Endothelial cell of umbilical vein (primary cell): ENCODE data around the gene THBD.

Experiments used
- EZH2 ChIP-seq: IDR thresholded peaks from 2 replicates; pipeline ENCODE4 v1.6.1; 2012; ENCODE audit warnings: borderline replicate concordance, low read depth, mild to moderate bottlenecking, moderate library complexity, low read length, inconsistent platforms; ENCODE audit not compliant: severe bottlenecking
- FOS ChIP-seq: IDR thresholded peaks from 2 replicates; pipeline ENCODE4 v1.6.1; 2011; ENCODE audit warnings: mild to moderate bottlenecking, low read length, moderate library complexity, borderline replicate concordance; ENCODE audit not compliant: insufficient read depth
- GATA2 ChIP-seq: IDR thresholded peaks from 2 replicates; pipeline ENCODE4 v1.7.0; 2011; ENCODE audit warnings: low read depth, mild to moderate bottlenecking, moderate library complexity, mixed read lengths, low read length; ENCODE audit not compliant: insufficient read length, insufficient read depth
- JUN ChIP-seq: IDR thresholded peaks from 2 replicates; pipeline ENCODE4 v1.6.1; 2011; ENCODE audit warnings: borderline replicate concordance, low read depth; ENCODE audit not compliant: insufficient read length, insufficient read depth
- MYC ChIP-seq: IDR thresholded peaks from one replicate; pipeline ENCODE4 v1.6.1; 2011; ENCODE audit warnings: mild to moderate bottlenecking, low read depth, low read length
- POLR2A ChIP-seq: IDR thresholded peaks from 2 replicates; pipeline ENCODE4 v1.6.1; 2012; ENCODE audit warnings: low read depth, mild to moderate bottlenecking, control low read depth, low read length
- POLR2AphosphoS5 ChIP-seq: IDR thresholded peaks from 2 replicates; pipeline ENCODE4 v1.6.1; 2012; ENCODE audit warnings: low read depth, mild to moderate bottlenecking, control low read depth, low read length, moderate library complexity; ENCODE audit not compliant: insufficient read depth
- TF ChIP-seq, protein P1 (sequence below), 2 donors: IDR thresholded peaks; 1 replicate in 1 of 2; 2 replicates in 1 of 2; pipeline ENCODE4 v1.5.1; 2011; ENCODE audit warnings: low read length in 2 of 2, mild to moderate bottlenecking in 2 of 2, moderate library complexity in 2 of 2, control low read depth in 1 of 2, inconsistent platforms in 1 of 2, low read depth in 1 of 2; ENCODE audit not compliant: insufficient read depth in 1 of 2; ENCODE audit errors: extremely low read depth in 1 of 2
- TF ChIP-seq, protein P2 (sequence below): IDR thresholded peaks from 2 replicates; pipeline ENCODE4 v1.6.1; 2011; ENCODE audit not compliant: insufficient read depth, insufficient read length

DNA sequence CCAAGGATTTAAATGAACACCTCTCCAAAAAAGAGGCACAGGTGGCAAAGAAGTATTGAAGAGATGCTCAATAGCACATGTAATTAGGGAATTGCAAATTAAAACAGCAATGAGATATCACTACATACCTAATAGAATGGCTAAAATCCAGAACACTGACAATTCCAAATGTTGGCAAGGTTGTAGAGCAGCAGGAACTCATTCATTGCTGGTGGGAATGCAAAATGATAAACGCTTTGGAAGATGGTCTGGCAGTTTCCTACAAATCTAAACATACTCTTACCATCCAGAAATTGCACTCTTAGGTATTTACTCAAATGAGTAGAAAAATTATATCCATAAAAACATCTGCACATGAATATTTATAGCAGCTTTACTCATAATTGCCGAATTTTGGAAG lies 19.6 kb upstream of the THBD start:
- TF ChIP-seq POLR2A (no peak), EZH2 (no peak), POLR2AphosphoS5 (no peak), MYC (no peak), JUN (no peak), FOS (no peak), GATA2 (no peak)
- TF ChIP-seq, protein P1, sequence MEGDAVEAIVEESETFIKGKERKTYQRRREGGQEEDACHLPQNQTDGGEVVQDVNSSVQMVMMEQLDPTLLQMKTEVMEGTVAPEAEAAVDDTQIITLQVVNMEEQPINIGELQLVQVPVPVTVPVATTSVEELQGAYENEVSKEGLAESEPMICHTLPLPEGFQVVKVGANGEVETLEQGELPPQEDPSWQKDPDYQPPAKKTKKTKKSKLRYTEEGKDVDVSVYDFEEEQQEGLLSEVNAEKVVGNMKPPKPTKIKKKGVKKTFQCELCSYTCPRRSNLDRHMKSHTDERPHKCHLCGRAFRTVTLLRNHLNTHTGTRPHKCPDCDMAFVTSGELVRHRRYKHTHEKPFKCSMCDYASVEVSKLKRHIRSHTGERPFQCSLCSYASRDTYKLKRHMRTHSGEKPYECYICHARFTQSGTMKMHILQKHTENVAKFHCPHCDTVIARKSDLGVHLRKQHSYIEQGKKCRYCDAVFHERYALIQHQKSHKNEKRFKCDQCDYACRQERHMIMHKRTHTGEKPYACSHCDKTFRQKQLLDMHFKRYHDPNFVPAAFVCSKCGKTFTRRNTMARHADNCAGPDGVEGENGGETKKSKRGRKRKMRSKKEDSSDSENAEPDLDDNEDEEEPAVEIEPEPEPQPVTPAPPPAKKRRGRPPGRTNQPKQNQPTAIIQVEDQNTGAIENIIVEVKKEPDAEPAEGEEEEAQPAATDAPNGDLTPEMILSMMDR (IDR thresholded peaks at IDR 0.05; ENCODE audit: extremely low read depth in 1 of 2, insufficient read depth in 1 of 2, low read depth in 1 of 2, low read length in 2 of 2): no peak
- TF ChIP-seq, protein P2, sequence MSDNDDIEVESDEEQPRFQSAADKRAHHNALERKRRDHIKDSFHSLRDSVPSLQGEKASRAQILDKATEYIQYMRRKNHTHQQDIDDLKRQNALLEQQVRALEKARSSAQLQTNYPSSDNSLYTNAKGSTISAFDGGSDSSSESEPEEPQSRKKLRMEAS: no peak
